DND-41 (cell line): ENCODE data around the gene EIF2B2.

Source experiments
- ATAC-seq: fragments of 200-7000 bp; cut with Tn5 transposase; 3 replicates; pipeline ENCODE4 v1.9.1; 2021; ENCODE audit warnings: low read depth; ENCODE audit not compliant: insufficient read depth
- DNase-seq: peaks from one replicate; pipeline ENCODE4 v3.0.0-alpha.2; 2020
- H2AFZ ChIP-seq: 2 replicates; pipeline ENCODE4 v1.6.0; 2012; ENCODE audit warnings: low read depth, low read length
- H3K27ac ChIP-seq: 2 replicates; pipeline ENCODE4 v1.5.1; 2012; ENCODE audit warnings: low read length, inconsistent platforms
- H3K27me3 ChIP-seq: fragments of 200-600 bp; sonication (generic); 2 replicates; pipeline ENCODE4 v1.6.0; 2012; ENCODE audit warnings: low read length, mild to moderate bottlenecking, inconsistent platforms; ENCODE audit not compliant: insufficient read depth, poor library complexity
- H3K36me3 ChIP-seq: 2 replicates; pipeline ENCODE4 v1.5.1; 2012; ENCODE audit warnings: low read length, inconsistent platforms; ENCODE audit not compliant: insufficient read depth
- H3K4me1 ChIP-seq: 2 replicates; pipeline ENCODE4 v1.5.1; 2012; ENCODE audit warnings: mild to moderate bottlenecking, low read length; ENCODE audit not compliant: insufficient read depth
- H3K4me2 ChIP-seq: 2 replicates; pipeline ENCODE4 v1.6.0; 2012; ENCODE audit warnings: mild to moderate bottlenecking, moderate library complexity, low read length, inconsistent platforms; ENCODE audit not compliant: insufficient read depth
- H3K4me3 ChIP-seq, 2 experiments: fragments of 200-600 bp in 1 of 2; shearing (Covaris generic) in 1 of 2; 2 replicates each; pipeline ENCODE4 v1.5.1; 2012 to 2016; ENCODE audit warnings: inconsistent platforms in 2 of 2, low read length in 2 of 2, mild to moderate bottlenecking in 2 of 2, low read depth in 1 of 2, moderate library complexity in 1 of 2
- H3K79me2 ChIP-seq: 2 replicates; pipeline ENCODE4 v1.6.0; 2012; ENCODE audit warnings: low read length, inconsistent platforms; ENCODE audit not compliant: insufficient read depth
- H3K9ac ChIP-seq: 2 replicates; pipeline ENCODE4 v1.6.0; 2012; ENCODE audit warnings: low read depth, mild to moderate bottlenecking, inconsistent platforms, low read length, moderate library complexity
- H3K9me3 ChIP-seq: 2 replicates; pipeline ENCODE4 v1.5.1; 2012; ENCODE audit warnings: low read length, moderate library complexity, mild to moderate bottlenecking, inconsistent platforms; ENCODE audit not compliant: insufficient read depth, severe bottlenecking
- H4K20me1 ChIP-seq: 2 replicates; pipeline ENCODE4 v1.6.0; 2012; ENCODE audit warnings: low read length; ENCODE audit not compliant: insufficient read depth
- EZH2 ChIP-seq: IDR thresholded peaks from 3 replicates; pipeline ENCODE4 v1.6.1; 2012; ENCODE audit warnings: borderline replicate concordance, low read depth, mild to moderate bottlenecking, moderate library complexity, low read length, inconsistent platforms; ENCODE audit not compliant: severe bottlenecking
- TF ChIP-seq, protein P1 (sequence below): IDR thresholded peaks from 2 replicates; pipeline ENCODE4 v1.5.1; 2012; ENCODE audit warnings: borderline replicate concordance, low read length, moderate library complexity, mild to moderate bottlenecking; ENCODE audit not compliant: poor library complexity, severe bottlenecking; ENCODE audit errors: extremely low read depth

The EIF2B2 gene

DNA sequence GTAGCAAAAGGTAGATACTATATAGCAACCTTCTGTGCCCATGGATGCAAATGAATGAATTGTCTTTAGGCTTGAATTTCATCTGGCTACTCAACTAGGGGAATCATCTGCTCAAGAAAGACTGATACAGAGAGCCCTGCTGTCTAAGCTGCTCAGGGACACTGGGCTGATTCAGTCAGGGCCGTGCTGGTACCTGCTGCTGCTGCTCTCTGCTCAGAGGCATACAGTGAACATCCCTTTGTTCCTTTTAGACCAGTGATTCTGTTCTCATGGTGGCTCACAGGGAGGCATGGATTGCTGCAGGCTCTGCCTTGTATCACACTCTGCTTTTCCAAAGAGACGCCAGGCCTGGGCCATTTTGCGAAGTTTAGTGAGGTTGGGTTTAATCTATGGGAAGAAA is 14.1 kb downstream of the EIF2B2 start:
- no peak for TF ChIP-seq EZH2
- no peaks in the 10 kb centered on the region for H3K79me2 ChIP-seq
- no peak overlapping the region for H3K9ac ChIP-seq
- H3K36me3 ChIP-seq, result peaks cover 82% of the 10 kb centered on the region
- ATAC-seq (no peak), DNase-seq (no peak)
- H3K9me3 ChIP-seq, result no peaks in the 10 kb centered on the region
- no peaks in the 10 kb centered on the region for H4K20me1 ChIP-seq
- no peaks in the 10 kb centered on the region for H3K4me1 ChIP-seq
- H3K4me2 ChIP-seq, result no peak overlapping the region
- H2AFZ ChIP-seq, result no peak overlapping the region
- H3K27ac ChIP-seq, result no peak overlapping the region
- H3K27me3 ChIP-seq, result no peaks in the 10 kb centered on the region
- H3K4me3 ChIP-seq, result no peak overlapping the region

DNA sequence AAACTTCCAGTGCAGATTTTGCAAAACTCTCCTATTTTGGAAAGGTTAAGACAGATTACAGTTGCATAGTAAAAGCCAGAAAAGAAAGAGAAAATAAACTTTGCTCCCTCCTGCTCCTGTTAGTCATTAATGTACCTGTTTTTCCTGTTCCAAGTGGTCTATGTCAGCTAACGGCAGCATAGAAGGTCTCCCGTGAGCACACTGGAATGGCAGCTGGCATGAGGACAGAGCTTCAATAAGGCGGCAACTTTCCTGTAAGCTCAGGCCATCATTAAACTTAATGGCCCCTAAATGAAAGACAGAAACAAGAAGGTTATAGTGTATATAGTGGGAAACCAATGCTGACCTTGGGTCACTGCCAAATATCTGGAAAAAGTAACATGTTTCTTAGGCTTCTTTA is 16.0 kb downstream of the EIF2B2 start:
- Histone ChIP-seq H3K79me2 (no peaks in the 10 kb centered on the region), H3K36me3 (peaks cover 81% of the 10 kb centered on the region), H3K9me3 (no peaks in the 10 kb centered on the region), H3K4me1 (no peaks in the 10 kb centered on the region), H2AFZ (no peak overlapping the region), H3K27ac (no peak overlapping the region), H3K9ac (no peak overlapping the region), H3K4me2 (no peak overlapping the region), H3K27me3 (no peaks in the 10 kb centered on the region), H4K20me1 (no peaks in the 10 kb centered on the region), H3K4me3 (no peak overlapping the region)
- ATAC-seq, result no peak
- TF ChIP-seq, protein P1, sequence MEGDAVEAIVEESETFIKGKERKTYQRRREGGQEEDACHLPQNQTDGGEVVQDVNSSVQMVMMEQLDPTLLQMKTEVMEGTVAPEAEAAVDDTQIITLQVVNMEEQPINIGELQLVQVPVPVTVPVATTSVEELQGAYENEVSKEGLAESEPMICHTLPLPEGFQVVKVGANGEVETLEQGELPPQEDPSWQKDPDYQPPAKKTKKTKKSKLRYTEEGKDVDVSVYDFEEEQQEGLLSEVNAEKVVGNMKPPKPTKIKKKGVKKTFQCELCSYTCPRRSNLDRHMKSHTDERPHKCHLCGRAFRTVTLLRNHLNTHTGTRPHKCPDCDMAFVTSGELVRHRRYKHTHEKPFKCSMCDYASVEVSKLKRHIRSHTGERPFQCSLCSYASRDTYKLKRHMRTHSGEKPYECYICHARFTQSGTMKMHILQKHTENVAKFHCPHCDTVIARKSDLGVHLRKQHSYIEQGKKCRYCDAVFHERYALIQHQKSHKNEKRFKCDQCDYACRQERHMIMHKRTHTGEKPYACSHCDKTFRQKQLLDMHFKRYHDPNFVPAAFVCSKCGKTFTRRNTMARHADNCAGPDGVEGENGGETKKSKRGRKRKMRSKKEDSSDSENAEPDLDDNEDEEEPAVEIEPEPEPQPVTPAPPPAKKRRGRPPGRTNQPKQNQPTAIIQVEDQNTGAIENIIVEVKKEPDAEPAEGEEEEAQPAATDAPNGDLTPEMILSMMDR, result no peak
- no peak for TF ChIP-seq EZH2
- no peak for DNase-seq

DNA sequence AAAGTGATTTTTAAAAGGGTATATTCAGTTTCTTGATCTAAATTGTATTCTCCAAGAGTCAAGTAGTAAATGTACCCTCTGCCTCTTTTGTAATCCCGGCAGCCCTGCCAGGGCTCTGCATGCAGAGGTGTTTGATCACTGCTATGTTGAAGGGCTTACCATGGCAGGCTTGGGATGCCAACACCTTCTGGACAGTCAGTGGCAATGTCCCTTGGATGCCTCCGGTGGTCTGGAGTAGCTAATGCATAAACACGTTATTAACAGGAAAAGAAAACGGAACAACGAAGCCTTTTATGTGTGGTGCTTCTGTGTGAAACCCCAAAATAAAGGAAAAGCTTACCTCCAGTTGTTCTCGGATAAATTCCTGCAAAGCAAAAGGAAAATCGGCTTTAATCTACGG is 19.9 kb downstream of the EIF2B2 start:
- ATAC-seq, result peak; percentile 70
- no peak overlapping the region for H3K4me2 ChIP-seq

DNA sequence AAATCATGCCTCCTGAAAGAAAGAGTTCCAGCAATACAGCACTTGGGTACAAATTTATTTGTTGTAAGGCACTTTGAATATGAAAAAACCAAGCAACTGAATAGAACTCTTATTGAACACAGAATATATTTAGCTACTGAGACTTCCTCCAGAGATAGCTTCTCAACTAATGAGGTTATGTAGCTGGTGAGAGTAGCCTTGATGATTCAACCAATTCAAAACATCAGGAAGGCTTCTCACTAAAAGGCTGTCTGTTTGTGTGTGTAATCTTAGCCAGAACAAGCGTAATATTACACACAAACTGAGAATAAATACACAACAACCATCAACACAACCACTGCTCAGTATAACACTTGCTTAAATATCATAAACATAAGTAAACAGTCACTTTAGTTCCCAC is 20.4 kb downstream of the EIF2B2 start:
- no peak overlapping the region for H3K4me3 ChIP-seq
- no peaks in the 10 kb centered on the region for H3K9me3 ChIP-seq
- no peak overlapping the region for H3K27ac ChIP-seq
- no peaks in the 10 kb centered on the region for H4K20me1 ChIP-seq
- H3K9ac ChIP-seq, result no peak overlapping the region
- ATAC-seq (no peak), DNase-seq (no peak)
- H3K4me1 ChIP-seq, result no peaks in the 10 kb centered on the region
- peaks cover 66% of the 10 kb centered on the region for H3K36me3 ChIP-seq
- no peak overlapping the region for H2AFZ ChIP-seq
- no peaks in the 10 kb centered on the region for H3K79me2 ChIP-seq
- H3K27me3 ChIP-seq, result no peaks in the 10 kb centered on the region
- no peak for TF ChIP-seq EZH2
- TF ChIP-seq, protein P1, result no peak
- H3K4me2 ChIP-seq, result no peak overlapping the region

More for the DNA sequence above, 19.9 kb downstream of the EIF2B2 start:
- Histone ChIP-seq H4K20me1 (no peaks in the 10 kb centered on the region), H3K79me2 (no peaks in the 10 kb centered on the region), H2AFZ (no peak overlapping the region), H3K9me3 (no peaks in the 10 kb centered on the region), H3K9ac (no peak overlapping the region), H3K27me3 (no peaks in the 10 kb centered on the region), H3K36me3 (peaks cover 71% of the 10 kb centered on the region), H3K4me3 (no peak overlapping the region), H3K27ac (no peak overlapping the region), H3K4me1 (no peaks in the 10 kb centered on the region)
- peak; percentile 23 for DNase-seq
- TF ChIP-seq, protein P1, result peak; percentile 51
- no peak for TF ChIP-seq EZH2
